GM12878 (cell line): Measurements from ENCODE around the gene GNAO1. TPM values are rescaled to one million over a fixed set of nuclear protein-coding genes. Genes with fewer than 3 reads are reported as not detected.

Experiments
- ATAC-seq: fragments of 200-7000 bp; cut with Tn5 transposase; 3 replicates; pipeline ENCODE4 v1.9.1; 2020; ENCODE audit warnings: mild to moderate bottlenecking, moderate library complexity
- BruUV-seq: library from RNA; stranded (reverse); fragments of 400-500 nt; replicated peaks from 2 replicates; lab custom pipeline; 2021; lab: Mats Ljungman, UMichigan
- CTCF ChIA-PET: fragments of 300-600 bp; sonication (Branson Sonifier 250); formaldehyde crosslinking; extraction: SDS; loops from one replicate; lab custom pipeline; 2021; ENCODE audit warnings: inconsistent platforms; lab: Yijun Ruan, JAX
- POLR2A ChIA-PET: fragments of 350-600 bp; formaldehyde crosslinking; extraction: SDS; loops from one replicate; lab custom pipeline; 2021; ENCODE audit warnings: inconsistent platforms; lab: Charles Lee
- RAD21 ChIA-PET: fragments of 300-600 bp; sonication (Branson Sonifier 250); formaldehyde crosslinking; loops from one replicate; lab custom pipeline; 2023; ENCODE audit warnings: antibody characterized with exemption; ENCODE audit not compliant: unreplicated experiment; lab: Charles Lee
- SMC1A ChIA-PET: fragments of 300-600 bp; sonication (Branson Sonifier 250); formaldehyde crosslinking; loops from one replicate; lab custom pipeline; 2023; ENCODE audit not compliant: unreplicated experiment, uncharacterized antibody; lab: Charles Lee
- DNase-seq: peaks from one replicate; pipeline ENCODE4 v3.0.0-alpha.2; 2011; ENCODE audit warnings: low read depth, low spot score
- FAIRE-seq: peaks from 3 replicates; lab custom pipeline; 2011; peaks lifted over from hg19 to GRCh38; lab: Jason Lieb, UNC
- H2AFZ ChIP-seq: 2 replicates; pipeline ENCODE4 v1.6.0; 2011; ENCODE audit warnings: low read depth, low read length, control low read depth; ENCODE audit not compliant: control insufficient read depth
- H3K27ac ChIP-seq: 2 replicates; pipeline ENCODE4 v1.5.1; 2011; ENCODE audit warnings: control low read depth; ENCODE audit not compliant: control insufficient read depth, insufficient read depth
- H3K27me3 ChIP-seq, 2 experiments: replicated peaks in 1 of 2; 2 replicates each; pipeline versions ENCODE4 v1.6.0 to v1.6.1; 2011; ENCODE audit warnings: low read length in 1 of 2; ENCODE audit not compliant: control insufficient read depth in 2 of 2, insufficient read depth in 2 of 2
- H3K36me3 ChIP-seq, 2 experiments: 2 replicates each; pipeline ENCODE4 v1.5.1; 2011; ENCODE audit warnings: low read length in 1 of 2; ENCODE audit not compliant: control insufficient read depth in 2 of 2, insufficient read depth in 2 of 2
- H3K4me1 ChIP-seq: 2 replicates; pipeline ENCODE4 v1.6.1; 2011; ENCODE audit warnings: mild to moderate bottlenecking, low read length, moderate library complexity, mixed read lengths; ENCODE audit not compliant: control insufficient read depth, insufficient read depth
- H3K4me2 ChIP-seq: 2 replicates; pipeline ENCODE4 v1.6.0; 2011; ENCODE audit warnings: control low read depth; ENCODE audit not compliant: control insufficient read depth, insufficient read depth
- H3K4me3 ChIP-seq: fragments of 200-600 bp; sonication (generic); 2 replicates; pipeline ENCODE4 v1.5.1; 2016
- H3K79me2 ChIP-seq: 2 replicates; pipeline ENCODE4 v1.6.0; 2011; ENCODE audit warnings: low read length; ENCODE audit not compliant: control insufficient read depth, insufficient read depth
- H3K9ac ChIP-seq: 2 replicates; pipeline ENCODE4 v1.8.0; 2011; ENCODE audit warnings: low read length, control low read depth, mixed read lengths; ENCODE audit not compliant: control insufficient read depth, insufficient read depth
- H3K9me3 ChIP-seq: replicated peaks from 3 replicates; pipeline ENCODE4 v1.5.1; 2011; ENCODE audit warnings: mild to moderate bottlenecking, low read length; ENCODE audit not compliant: control insufficient read depth, insufficient read depth
- H4K20me1 ChIP-seq: 2 replicates; pipeline ENCODE4 v1.6.0; 2011; ENCODE audit not compliant: control insufficient read depth, insufficient read depth
- EGR1 ChIP-seq, 2 experiments: IDR thresholded peaks; 1 replicate in 1 of 2; 2 replicates in 1 of 2; pipeline ENCODE4 v1.6.1; 2011 to 2012; ENCODE audit warnings: low read depth in 2 of 2, low read length in 2 of 2, borderline replicate concordance in 1 of 2, mild to moderate bottlenecking in 1 of 2, moderate library complexity in 1 of 2
- SUZ12 ChIP-seq: fragments of 200-600 bp; sonication (generic); IDR thresholded peaks from one replicate; pipeline ENCODE4 v1.6.1; 2018; ENCODE audit warnings: antibody characterized with exemption, mild to moderate bottlenecking; ENCODE audit not compliant: unreplicated experiment
- WGBS: methylation state at CpG from one replicate; pipeline ENCODE4 v1.1.6; 2016; ENCODE audit warnings: low lambda C conversion rate; ENCODE audit not compliant: insufficient replicate concordance, insufficient coverage; ENCODE audit errors: missing lambda C conversion rate; 5-methylcytosine and 5-hydroxymethylcytosine counted together
- in situ Hi-C: fragments of 300-500 bp; cut with MboI; formaldehyde crosslinking; loops from 9 replicates; pipeline ENCODE4 v1.14.3; 2018; ENCODE audit warnings: mixed read lengths
- intact Hi-C: fragments of 100-400 bp; cut with micrococcal nuclease; formaldehyde crosslinking; loops from one replicate; pipeline ENCODE4 v1.14.2; 2022; ENCODE audit not compliant: unreplicated experiment
- polyA plus RNA-seq, 11 experiments: library from polyadenylated mRNA; depleted of rRNA in 4 of 11; unstranded in 6 of 11; stranded (reverse) in 5 of 11; fragments of >200 nt; fragmentation: Nextera tagmentation in 4 of 11; fragmentation: Illumina TruSeq in 1 of 11; extraction: Ambion mirVana in 4 of 11; extraction: Trizol in 1 of 11; gene quantifications; 1 replicate in 1 of 11; 2 replicates in 10 of 11; pipeline versions ENCODE4 v1.2.1 to v1.2.3, GENCODE V29; 2011 to 2016; ENCODE audit warnings: inconsistent platforms in 2 of 11, missing spikeins in 2 of 11, low read depth in 1 of 11
- total RNA-seq, 4 experiments: library from RNA; depleted of rRNA in 3 of 4; stranded (reverse); fragments of >200 nt in 3 of 4; fragmentation: Illumina TruSeq in 1 of 4; extraction: Trizol in 1 of 4; gene quantifications; 2 replicates each; pipeline versions ENCODE4 v1.2.1 to v1.2.3, GENCODE V29; 2013 to 2021
- TF ChIP-seq, protein P1 (sequence below): fragments of 450-650 bp; formaldehyde crosslinking; IDR thresholded peaks from 2 replicates; pipeline ENCODE4 v1.4.0; 2020; ENCODE audit warnings: mild to moderate bottlenecking, moderate library complexity

The GNAO1 gene
- total and polyA plus RNA-seq, 10 of the 15 experiments (the other 5 are each of a cell fraction or from before 2014, with no cell fraction given) = 0.05 to 0.28 (median 0.14) TPM; not detected in 6

DNA sequence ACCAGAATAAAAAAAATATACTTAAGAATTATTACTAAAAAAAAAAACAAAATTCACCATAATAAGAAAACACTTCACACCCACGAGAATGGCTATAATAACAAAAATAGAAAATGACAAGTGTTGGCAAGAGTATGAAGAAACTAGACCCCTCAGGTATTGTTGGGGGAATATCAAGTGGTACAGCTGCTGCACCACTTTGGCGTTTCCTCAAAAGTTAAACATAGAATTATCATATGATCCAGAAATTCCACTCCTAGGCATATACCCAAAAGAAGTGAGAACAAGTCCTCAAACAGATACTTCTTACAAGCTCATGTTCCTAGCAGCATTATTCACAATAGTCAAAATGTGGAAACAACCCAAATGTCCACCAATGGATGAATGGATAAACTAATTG, 207.8 kb downstream of the GNAO1 start:
- peaks cover 10 to 24% of the 10 kb centered on the region in 2 experiments for H3K36me3 ChIP-seq
- no peak overlapping the region for H3K9ac ChIP-seq
- no peak for TF ChIP-seq EGR1 (IDR thresholded peaks at IDR 0.05; ENCODE audit: borderline replicate concordance in 1 of 2, low read depth in 2 of 2, low read length in 2 of 2)
- TF ChIP-seq, all 136 proteins: peak for 0
- CTCF ChIA-PET = no interaction called here
- DNase-seq (no peak), ATAC-seq (no peak), FAIRE-seq (no peak)
- RAD21 ChIA-PET = no interaction called here
- BruUV-seq = no TSS peak
- intact Hi-C loops = no loop called here
- Histone ChIP-seq H2AFZ (no peak overlapping the region), H3K4me3 (no peak overlapping the region), H3K9me3 (no peaks in the 10 kb centered on the region), H4K20me1 (no peaks in the 10 kb centered on the region), H3K4me1 (no peaks in the 10 kb centered on the region), H3K79me2 (no peaks in the 10 kb centered on the region), H3K27ac (no peak overlapping the region), H3K27me3 (no peaks in the 10 kb centered on the region), H3K4me2 (no peak overlapping the region)
- POLR2A ChIA-PET = no interaction called here
- WGBS = 74% methylated on average over 2 of the region's 2 CpGs
- in situ Hi-C loops = no loop called here
- SMC1A ChIA-PET = interaction anchor here (1.4 kb wide), 1 partner anchor 13 kb away, joined by 3 read pairs; no protein-coding TSS in a partner anchor

DNA sequence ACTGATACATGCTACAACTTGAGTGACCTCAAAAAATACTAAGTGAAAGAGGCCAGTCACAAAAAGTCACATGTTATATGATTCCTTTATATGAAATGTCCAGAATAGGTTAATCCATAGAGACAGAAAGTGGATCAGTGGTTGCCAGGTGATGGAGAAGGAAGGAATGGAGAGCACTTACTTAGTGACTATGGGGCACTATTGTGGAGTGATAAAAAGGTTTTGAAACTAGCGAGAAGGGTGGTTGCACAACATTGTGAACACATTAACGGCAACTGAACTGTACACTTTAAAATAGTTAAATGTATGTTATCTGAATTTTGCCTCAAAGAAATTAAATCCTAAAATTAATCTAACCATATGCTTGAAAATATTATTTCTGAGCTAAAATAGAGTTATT, 208.2 kb downstream of the GNAO1 start:
- CTCF ChIA-PET = no interaction called here
- in situ Hi-C loops = no loop called here
- H3K9ac ChIP-seq = no peak overlapping the region
- RAD21 ChIA-PET = no interaction called here
- 97% methylated on average over 2 of the region's 2 CpGs for WGBS
- no peak overlapping the region for H2AFZ ChIP-seq
- no peaks in the 10 kb centered on the region for H3K27me3 ChIP-seq
- ATAC-seq (no peak), DNase-seq (no peak), FAIRE-seq (no peak)
- H3K9me3 ChIP-seq = no peaks in the 10 kb centered on the region
- no TSS peak for BruUV-seq
- SMC1A ChIA-PET = interaction anchor here (1.4 to 1.6 kb wide), 2 partner anchors 11 to 14 kb away, joined by 3 read pairs; no protein-coding TSS in a partner anchor
- H4K20me1 ChIP-seq = no peaks in the 10 kb centered on the region
- peaks cover 10 to 26% of the 10 kb centered on the region in 2 experiments for H3K36me3 ChIP-seq
- H3K4me3 ChIP-seq = no peak overlapping the region
- no peak overlapping the region for H3K27ac ChIP-seq
- no peak overlapping the region for H3K4me2 ChIP-seq
- H3K4me1 ChIP-seq = no peaks in the 10 kb centered on the region
- TF ChIP-seq, protein P1, sequence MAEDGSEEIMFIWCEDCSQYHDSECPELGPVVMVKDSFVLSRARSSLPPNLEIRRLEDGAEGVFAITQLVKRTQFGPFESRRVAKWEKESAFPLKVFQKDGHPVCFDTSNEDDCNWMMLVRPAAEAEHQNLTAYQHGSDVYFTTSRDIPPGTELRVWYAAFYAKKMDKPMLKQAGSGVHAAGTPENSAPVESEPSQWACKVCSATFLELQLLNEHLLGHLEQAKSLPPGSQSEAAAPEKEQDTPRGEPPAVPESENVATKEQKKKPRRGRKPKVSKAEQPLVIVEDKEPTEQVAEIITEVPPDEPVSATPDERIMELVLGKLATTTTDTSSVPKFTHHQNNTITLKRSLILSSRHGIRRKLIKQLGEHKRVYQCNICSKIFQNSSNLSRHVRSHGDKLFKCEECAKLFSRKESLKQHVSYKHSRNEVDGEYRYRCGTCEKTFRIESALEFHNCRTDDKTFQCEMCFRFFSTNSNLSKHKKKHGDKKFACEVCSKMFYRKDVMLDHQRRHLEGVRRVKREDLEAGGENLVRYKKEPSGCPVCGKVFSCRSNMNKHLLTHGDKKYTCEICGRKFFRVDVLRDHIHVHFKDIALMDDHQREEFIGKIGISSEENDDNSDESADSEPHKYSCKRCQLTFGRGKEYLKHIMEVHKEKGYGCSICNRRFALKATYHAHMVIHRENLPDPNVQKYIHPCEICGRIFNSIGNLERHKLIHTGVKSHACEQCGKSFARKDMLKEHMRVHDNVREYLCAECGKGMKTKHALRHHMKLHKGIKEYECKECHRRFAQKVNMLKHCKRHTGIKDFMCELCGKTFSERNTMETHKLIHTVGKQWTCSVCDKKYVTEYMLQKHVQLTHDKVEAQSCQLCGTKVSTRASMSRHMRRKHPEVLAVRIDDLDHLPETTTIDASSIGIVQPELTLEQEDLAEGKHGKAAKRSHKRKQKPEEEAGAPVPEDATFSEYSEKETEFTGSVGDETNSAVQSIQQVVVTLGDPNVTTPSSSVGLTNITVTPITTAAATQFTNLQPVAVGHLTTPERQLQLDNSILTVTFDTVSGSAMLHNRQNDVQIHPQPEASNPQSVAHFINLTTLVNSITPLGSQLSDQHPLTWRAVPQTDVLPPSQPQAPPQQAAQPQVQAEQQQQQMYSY (CRISPR knock-in tag) = no peak
- no peak for TF ChIP-seq SUZ12
- intact Hi-C loops = no loop called here
- no peaks in the 10 kb centered on the region for H3K79me2 ChIP-seq
- POLR2A ChIA-PET = no interaction called here
